GM18499 (cell line): ENCODE measurements around the gene TMEM82.

Experiments
- ATAC-seq: cut with Tn5 transposase; IDR thresholded peaks from one replicate; pipeline ENCODE4 v1.9.1; 2021; ENCODE audit warnings: moderate number of reproducible peaks; ENCODE audit not compliant: insufficient read depth, unreplicated experiment

Gene TMEM82

DNA sequence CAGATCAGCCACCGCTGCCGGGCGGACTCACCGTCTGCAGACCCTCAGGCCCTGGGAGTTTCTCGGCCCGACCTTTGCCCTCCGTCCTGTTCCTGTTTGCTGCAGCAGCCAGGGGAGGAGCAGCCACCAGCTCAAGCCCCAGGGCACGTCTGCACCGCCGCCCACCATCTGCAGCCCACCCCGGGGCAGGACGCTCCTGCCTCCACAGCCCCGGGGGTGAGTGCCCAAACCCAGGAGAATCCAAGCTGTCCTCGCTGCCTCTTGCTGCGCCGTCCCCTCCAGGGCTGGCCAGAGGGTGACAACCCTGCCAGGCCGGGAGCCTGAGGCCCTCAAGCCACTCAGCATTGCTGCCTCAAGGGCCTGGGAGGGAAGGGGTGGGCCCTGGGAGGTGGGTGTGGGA is 7.4 kb upstream of the TMEM82 start:
- ATAC-seq: no peak

- no peak for ATAC-seq
These were observed 6.8 kb upstream of the TMEM82 start for GRCh38 chr1:15735304-15736037.

DNA sequence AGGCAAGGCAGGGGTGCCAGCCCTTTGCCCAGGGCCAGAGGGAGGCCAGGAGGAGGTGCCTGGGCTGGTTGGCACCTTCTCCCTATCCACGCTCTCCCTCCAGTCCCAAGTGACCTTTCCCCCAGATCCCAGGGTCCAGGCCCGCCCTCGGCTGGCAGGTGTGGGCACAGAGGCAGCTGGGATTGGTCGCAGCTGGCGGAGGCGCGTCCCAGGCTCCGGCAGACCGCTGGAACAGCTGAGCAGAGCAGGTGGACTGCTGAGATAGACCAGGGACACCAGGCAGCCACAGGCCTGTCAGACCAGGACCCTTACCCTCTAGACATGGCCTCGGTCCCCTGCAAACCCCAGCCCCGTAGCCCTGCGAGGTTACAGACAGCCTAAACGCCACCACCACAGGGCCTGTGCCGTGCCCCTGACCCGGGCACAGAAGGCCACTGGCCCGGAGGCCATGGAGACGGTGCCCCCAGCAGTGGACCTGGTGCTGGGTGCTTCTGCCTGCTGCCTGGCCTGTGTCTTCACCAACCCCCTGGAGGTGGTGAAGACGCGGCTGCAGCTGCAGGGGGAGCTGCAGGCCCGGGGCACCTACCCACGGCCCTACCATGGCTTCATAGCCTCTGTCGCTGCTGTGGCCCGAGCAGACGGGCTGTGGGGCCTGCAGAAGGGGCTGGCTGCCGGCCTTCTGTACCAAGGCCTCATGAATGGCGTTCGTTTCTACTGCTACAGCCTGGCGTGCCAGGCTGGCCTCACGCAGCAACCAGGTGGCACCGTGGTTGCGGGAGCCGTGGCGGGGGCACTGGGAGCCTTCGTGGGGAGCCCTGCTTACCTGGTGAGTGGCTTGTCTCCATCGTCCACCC is 6.0 kb upstream of the TMEM82 start, which contains the start of gene SLC25A34:
Gene SLC25A34, plus strand, starts transcription at position 221 of the 854 bp plus-strand sequence. Its CDS starts 228 bp downstream, at position 449.
- no peak for ATAC-seq

GRCh38 chr1:15736892-15737261 is 5.4 kb upstream of the TMEM82 start:
- ATAC-seq: no peak

- ATAC-seq: no peak
These were observed 4.7 kb upstream of the TMEM82 start for GRCh38 chr1:15737324-15738319.

DNA sequence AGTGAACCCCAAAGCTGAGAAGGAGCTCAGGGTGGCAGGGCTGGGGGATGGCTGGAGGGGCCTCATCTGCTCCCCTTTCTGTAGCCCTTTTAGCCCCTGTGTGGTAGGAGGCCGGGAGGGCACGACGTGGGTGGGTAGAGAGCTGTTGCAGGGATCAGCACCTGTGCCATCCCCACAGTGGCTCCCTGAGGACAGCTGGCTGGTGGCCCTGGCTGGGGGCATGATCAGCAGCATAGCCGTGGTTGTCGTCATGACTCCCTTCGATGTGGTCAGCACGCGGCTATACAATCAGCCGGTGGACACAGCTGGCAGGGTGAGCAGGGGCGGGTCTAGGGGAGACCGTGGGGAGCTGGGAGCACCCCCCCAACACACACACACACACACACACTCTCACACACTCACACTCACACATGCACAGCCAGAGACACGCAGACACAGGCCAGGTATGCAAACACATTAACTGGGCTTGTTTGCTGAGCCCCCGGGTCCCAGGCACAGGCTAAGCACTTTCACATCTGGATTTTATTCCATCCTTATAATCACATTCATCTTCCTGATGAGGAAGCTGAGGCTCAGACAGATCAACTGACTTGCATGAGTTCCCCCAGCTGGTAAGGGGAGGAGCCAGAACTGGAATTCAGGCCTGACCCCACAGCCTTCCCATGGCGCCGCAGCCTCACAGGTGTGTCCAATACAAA is 3.7 kb upstream of the TMEM82 start:
- ATAC-seq: no peak

- ATAC-seq: no peak
These were observed 3.0 kb upstream of the TMEM82 start for GRCh38 chr1:15739259-15739658.

DNA sequence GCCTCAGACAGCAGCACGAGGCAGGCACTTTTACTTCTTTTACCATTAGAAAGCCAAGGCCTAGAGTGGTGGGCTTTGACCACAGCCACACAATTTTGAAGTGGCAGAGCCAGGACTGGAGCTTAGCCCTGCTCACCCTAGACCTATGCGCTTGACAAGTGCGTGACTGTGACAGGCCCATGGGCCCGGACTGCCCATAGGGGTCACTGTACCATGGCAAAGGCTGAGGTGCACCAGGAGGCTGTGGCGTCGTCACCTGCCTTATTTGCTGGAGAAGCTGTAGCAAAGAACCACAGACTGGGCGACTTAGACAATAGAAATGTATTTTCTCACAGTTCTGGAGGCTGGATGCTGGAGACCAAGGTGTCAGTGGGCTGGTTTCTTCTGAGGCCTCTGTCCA is 2.6 kb upstream of the TMEM82 start:
- no peak for ATAC-seq

- no peak for ATAC-seq
These were observed 1.1 kb upstream of the TMEM82 start for GRCh38 chr1:15740924-15741850.

DNA sequence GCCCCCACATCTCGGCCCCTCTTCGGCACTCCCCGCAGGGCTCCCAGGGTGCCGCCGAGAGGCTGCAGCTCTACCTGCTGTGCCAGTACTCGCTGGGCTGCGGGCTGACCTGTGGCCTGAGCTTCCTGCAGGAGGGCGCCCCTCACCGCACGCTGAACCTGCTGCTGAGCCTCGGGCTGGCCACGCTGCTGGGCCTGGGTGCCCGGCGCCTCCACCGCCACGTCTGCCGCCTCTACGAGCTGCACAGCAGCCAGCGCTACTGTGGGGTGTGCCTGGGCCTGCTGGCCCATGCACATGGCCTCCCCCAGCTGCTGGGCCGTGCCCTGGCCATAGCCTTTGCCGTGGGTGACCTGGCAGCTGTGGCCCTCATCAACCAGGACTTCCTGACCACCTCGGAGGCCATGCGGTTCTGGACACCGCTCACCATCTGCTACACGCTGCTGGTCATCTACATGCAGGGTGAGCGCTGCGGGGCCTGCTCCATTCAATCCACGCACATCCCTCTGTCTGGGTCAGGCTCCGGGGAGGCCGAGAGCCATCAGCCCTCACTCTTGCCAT is 1.9 kb downstream of the TMEM82 start:
- no peak for ATAC-seq

DNA sequence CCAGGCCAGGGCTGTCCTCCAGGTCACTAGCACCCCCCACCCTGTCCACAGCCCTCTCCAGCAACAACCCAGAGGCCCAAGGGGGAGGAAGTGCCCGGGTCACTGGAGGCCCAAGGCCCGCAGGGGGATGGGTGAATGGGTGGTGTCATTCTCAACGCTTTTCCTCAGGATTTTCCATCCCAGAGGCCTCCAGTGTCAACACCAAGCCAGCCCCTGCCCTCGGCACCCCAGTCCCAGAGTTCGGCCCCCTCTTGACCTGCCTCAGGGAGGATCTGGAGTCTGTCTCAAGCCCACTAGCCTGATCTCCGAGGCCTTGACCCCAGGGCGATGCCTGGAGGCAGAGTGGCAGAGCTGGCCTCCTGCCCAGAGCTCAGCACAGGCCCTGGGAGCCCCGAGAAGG is 5.1 kb downstream of the TMEM82 start:
- no peak for ATAC-seq

- no peak for ATAC-seq
These were observed 6.0 kb downstream of the TMEM82 start for GRCh38 chr1:15748264-15748663.

DNA sequence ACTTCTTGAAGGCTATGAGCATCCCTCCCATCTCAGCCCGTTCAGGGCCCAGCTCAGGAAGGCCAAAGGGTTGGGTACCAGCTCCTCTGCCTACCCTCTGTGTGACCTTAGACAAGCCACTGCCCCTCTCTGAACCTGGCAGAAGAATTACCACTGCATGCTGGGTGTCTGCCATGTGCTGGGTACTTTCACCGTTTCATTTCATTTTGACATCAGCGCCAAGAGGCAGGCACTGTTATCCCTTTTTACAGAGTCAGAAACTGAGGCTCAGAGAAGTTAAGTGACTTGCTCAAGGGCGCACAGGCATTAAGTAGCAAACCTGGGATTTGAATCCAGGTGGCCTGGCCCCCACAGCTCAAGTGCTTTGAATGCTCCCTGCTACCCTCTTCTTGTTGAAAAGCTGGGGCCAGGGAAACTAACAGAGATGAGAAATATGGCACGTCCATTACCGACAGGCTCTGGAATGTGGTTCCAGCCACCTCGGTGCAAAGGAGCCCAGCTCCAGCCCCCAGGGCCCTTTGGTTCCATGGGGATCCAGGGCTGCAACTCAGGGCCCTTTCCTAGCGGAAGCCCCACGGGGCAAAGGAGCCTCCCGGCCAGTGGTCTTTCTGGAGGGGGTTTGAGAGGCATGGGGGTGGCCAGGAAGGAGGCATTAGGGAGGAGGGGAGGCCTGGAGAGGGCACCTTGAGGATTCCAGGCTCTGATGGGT is 6.5 kb downstream of the TMEM82 start:
- no peak for ATAC-seq

DNA sequence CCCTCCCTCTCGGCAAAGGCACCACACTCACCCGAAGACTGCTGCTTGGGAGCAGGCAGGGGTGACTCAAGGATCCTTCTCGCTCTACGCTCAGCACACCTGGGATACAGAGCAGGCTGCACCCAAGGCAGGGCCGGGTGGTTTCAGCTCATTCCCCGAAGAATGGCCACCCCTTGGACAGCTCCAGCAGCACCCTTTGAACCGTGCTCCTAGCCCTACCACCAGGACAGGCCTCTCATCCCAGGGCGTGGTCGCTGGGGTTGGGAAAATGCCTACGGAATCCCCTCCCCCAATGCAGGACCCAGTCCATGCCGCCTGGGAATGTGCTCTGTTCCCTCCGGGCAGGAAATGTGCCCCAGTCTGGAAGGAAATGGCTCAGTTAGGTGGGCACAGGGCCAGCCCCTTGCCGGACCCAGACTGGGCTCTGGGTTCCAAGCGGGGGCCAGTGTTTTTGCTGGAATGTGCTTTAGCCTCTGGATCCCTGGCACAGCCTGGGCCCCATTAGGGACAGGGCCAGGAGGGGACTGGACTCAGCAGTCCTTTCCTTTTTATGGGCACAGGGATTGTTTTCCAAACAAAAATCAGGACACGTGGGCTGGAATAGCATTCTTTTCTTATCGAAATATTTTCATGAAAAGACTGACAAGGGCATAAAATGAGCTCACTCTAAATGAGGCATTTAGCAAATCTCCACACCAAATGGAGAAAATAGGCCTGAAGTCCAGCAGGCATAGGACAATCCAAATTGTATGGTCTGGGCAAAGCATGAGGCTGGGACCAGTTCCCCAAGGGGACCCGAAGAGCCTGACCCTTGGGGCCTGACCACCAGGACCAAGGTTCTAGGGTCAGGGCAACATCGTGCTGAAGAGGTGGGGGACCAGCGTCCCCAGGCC is 7.3 kb downstream of the TMEM82 start:
- ATAC-seq: no peak

DNA sequence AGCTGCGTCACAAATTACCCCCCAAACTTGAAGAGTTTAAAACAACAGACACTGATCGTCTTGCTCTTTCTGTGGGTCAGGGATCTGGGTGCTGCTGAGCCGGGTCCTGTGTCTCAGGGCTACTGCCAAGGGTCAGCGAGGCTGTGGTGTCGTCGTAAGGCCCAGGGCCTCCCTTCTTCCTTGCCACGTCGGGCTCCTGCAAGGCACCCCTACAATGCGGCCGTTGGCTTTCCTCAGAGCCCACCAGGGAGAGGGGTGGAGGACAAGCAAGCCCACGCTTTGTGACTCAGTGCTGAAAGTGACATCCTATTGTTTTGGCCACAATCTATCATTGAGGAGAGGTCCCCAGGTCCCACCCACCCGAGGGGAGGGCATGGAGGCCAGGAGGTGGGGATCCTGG is 8.6 kb downstream of the TMEM82 start:
- no peak for ATAC-seq

- ATAC-seq: no peak
These were observed 9.4 kb downstream of the TMEM82 start for GRCh38 chr1:15751717-15752116.

DNA sequence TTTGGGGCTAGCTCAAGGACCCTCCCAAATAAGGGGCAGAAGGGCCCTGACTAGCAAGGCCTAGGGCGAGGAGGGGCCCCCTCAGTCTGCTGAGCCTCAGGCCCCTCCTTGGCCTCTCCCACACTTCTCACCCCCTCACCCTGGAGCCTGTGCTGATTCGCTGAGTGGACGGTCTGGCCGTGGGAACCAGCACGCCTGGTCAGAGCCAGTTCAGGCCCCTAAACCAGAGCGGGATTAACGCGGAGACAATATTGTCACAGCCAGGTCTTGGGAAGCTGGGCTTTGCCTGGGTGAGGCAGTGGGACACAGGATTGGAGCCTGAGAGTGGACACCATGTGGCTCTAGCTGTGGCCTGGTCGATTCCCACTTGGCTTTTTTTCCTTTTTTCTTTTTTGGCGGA is 11.5 kb downstream of the TMEM82 start:
- ATAC-seq: no peak
